HEK293 (cell line): Measurements from ENCODE around the gene ARCN1.
A peak's percentile ranks its signal among the peaks of the same experiment; 100 is the strongest.

ENCODE experiments used
- CTCF ChIA-PET: fragments of 350-600 bp; formaldehyde crosslinking; extraction: SDS; loops from one replicate; lab custom pipeline; 2021; ENCODE audit warnings: antibody characterized with exemption; lab: Yijun Ruan, JAX
- POLR2A ChIA-PET: fragments of 300-600 bp; formaldehyde crosslinking; extraction: SDS; loops from one replicate; lab custom pipeline; 2020; ENCODE audit warnings: antibody characterized with exemption, inconsistent platforms; lab: Yijun Ruan, JAX
- H3K27ac ChIP-seq: fragments of 200-500 bp; sonication (Bioruptor generic); 2 replicates; pipeline ENCODE4 v1.5.1; 2014; ENCODE audit warnings: low read depth, low read length, control low read depth, inconsistent platforms; ENCODE audit errors: extremely low read depth
- H3K36me3 ChIP-seq, 2 experiments: fragments of 200-500 bp in 1 of 2; sonication (Bioruptor generic) in 1 of 2; 1 replicate in 1 of 2; 2 replicates in 1 of 2; pipeline ENCODE4 v1.5.1; 2014 to 2017; ENCODE audit warnings: inconsistent platforms in 2 of 2, low read length in 2 of 2; ENCODE audit not compliant: control insufficient read depth in 2 of 2, insufficient read depth in 1 of 2
- H3K4me1 ChIP-seq: fragments of 200-500 bp; sonication (Bioruptor generic); 2 replicates; pipeline ENCODE4 v1.5.1; 2014; ENCODE audit warnings: mild to moderate bottlenecking, low read length, inconsistent platforms; ENCODE audit not compliant: control insufficient read depth, insufficient read depth
- H3K4me3 ChIP-seq: 2 replicates; pipeline ENCODE4 v1.5.1; 2011; ENCODE audit warnings: low read depth, mild to moderate bottlenecking, control low read depth, low read length, moderate library complexity
- H3K9me3 ChIP-seq: fragments of 200-500 bp; sonication (Bioruptor generic); 2 replicates; pipeline ENCODE4 v1.5.1; 2014; ENCODE audit warnings: low read depth, low read length, inconsistent platforms; ENCODE audit not compliant: control insufficient read depth, insufficient read depth
- GLIS1 ChIP-seq: fragments of 450-650 bp; formaldehyde crosslinking; IDR thresholded peaks from 2 replicates; pipeline ENCODE4 v1.5.1; 2016; ENCODE audit warnings: missing biosample characterization, missing genetic modification characterization
- HOXC10 ChIP-seq: sonication (generic); formaldehyde crosslinking; IDR thresholded peaks from 2 replicates; pipeline ENCODE4 v1.8.1; 2023; ENCODE audit warnings: mild to moderate bottlenecking, missing genetic modification reagents
- KLF1 ChIP-seq: fragments of 450-650 bp; formaldehyde crosslinking; IDR thresholded peaks from 2 replicates; pipeline ENCODE4 v1.5.1; 2016; ENCODE audit warnings: missing biosample characterization, missing genetic modification characterization
- PRDM1 ChIP-seq: fragments of 450-650 bp; formaldehyde crosslinking; IDR thresholded peaks from 2 replicates; pipeline ENCODE4; 2016; ENCODE audit warnings: missing biosample characterization, missing genetic modification characterization
- WT1 ChIP-seq: fragments of 450-650 bp; formaldehyde crosslinking; IDR thresholded peaks from 2 replicates; pipeline ENCODE4 v1.5.1; 2016; ENCODE audit warnings: missing biosample characterization, missing genetic modification characterization
- YY1 ChIP-seq: fragments of 450-650 bp; formaldehyde crosslinking; IDR thresholded peaks from 2 replicates; pipeline ENCODE4 v1.5.1; 2018; ENCODE audit warnings: missing biosample characterization, missing genetic modification characterization
- ZBTB48 ChIP-seq: fragments of 450-650 bp; formaldehyde crosslinking; IDR thresholded peaks from 2 replicates; pipeline ENCODE4 v1.5.1; 2016; ENCODE audit warnings: missing biosample characterization, missing genetic modification characterization
- ZFHX2 ChIP-seq: fragments of 450-650 bp; formaldehyde crosslinking; conservative IDR thresholded peaks from 2 replicates; pipeline ENCODE4 v1.5.1; 2016; ENCODE audit warnings: missing biosample characterization, missing genetic modification characterization
- ZNF112 ChIP-seq: fragments of 450-650 bp; formaldehyde crosslinking; IDR thresholded peaks from 2 replicates; pipeline ENCODE4 v1.5.0; 2017; ENCODE audit warnings: missing biosample characterization, missing genetic modification characterization
- ZNF133 ChIP-seq: fragments of 450-650 bp; formaldehyde crosslinking; IDR thresholded peaks from 2 replicates; pipeline ENCODE4 v1.5.1; 2016; ENCODE audit warnings: missing biosample characterization, missing genetic modification characterization
- ZNF175 ChIP-seq: fragments of 450-650 bp; formaldehyde crosslinking; IDR thresholded peaks from 2 replicates; pipeline ENCODE4 v1.5.1; 2016; ENCODE audit warnings: missing biosample characterization, missing genetic modification characterization
- ZNF211 ChIP-seq: fragments of 450-650 bp; formaldehyde crosslinking; IDR thresholded peaks from 2 replicates; pipeline ENCODE4 v1.5.1; 2016; ENCODE audit warnings: low read depth, missing biosample characterization, missing genetic modification characterization
- ZNF239 ChIP-seq: fragments of 450-650 bp; formaldehyde crosslinking; IDR thresholded peaks from 2 replicates; pipeline ENCODE4 v1.5.1; 2016; ENCODE audit warnings: missing biosample characterization, missing genetic modification characterization
- ZNF266 ChIP-seq: fragments of 450-650 bp; formaldehyde crosslinking; IDR thresholded peaks from 2 replicates; pipeline ENCODE4 v1.5.1; 2016; ENCODE audit warnings: missing biosample characterization, missing genetic modification characterization, low read depth
- ZNF311 ChIP-seq: fragments of 450-650 bp; formaldehyde crosslinking; IDR thresholded peaks from 2 replicates; pipeline ENCODE4 v1.5.1; 2017; ENCODE audit warnings: missing biosample characterization, missing genetic modification characterization, borderline replicate concordance
- ZNF335 ChIP-seq: fragments of 450-650 bp; formaldehyde crosslinking; conservative IDR thresholded peaks from 2 replicates; pipeline ENCODE4 v1.5.1; 2016; ENCODE audit warnings: missing biosample characterization, missing genetic modification characterization
- ZNF37A ChIP-seq: fragments of 450-650 bp; IDR thresholded peaks from 2 replicates; pipeline ENCODE4 v1.5.1; 2018; ENCODE audit warnings: missing biosample characterization, missing genetic modification characterization
- ZNF404 ChIP-seq: fragments of 450-650 bp; formaldehyde crosslinking; IDR thresholded peaks from 2 replicates; pipeline ENCODE4 v1.5.1; 2017; ENCODE audit warnings: missing biosample characterization, missing genetic modification characterization
- ZNF426 ChIP-seq: fragments of 450-650 bp; formaldehyde crosslinking; IDR thresholded peaks from 2 replicates; pipeline ENCODE4 v1.5.1; 2017; ENCODE audit warnings: missing biosample characterization, missing genetic modification characterization, mild to moderate bottlenecking, inconsistent platforms, moderate library complexity
- ZNF600 ChIP-seq: fragments of 450-650 bp; formaldehyde crosslinking; IDR thresholded peaks from 2 replicates; pipeline ENCODE4 v1.5.1; 2016; ENCODE audit warnings: missing biosample characterization, missing genetic modification characterization
- ZNF654 ChIP-seq: fragments of 450-650 bp; formaldehyde crosslinking; IDR thresholded peaks from 2 replicates; pipeline ENCODE4 v1.5.1; 2016; ENCODE audit warnings: low read depth, missing biosample characterization, missing genetic modification characterization
- ZNF660 ChIP-seq: fragments of 450-650 bp; IDR thresholded peaks from 2 replicates; pipeline ENCODE4 v1.5.1; 2018; ENCODE audit warnings: missing biosample characterization, mild to moderate bottlenecking, missing genetic modification characterization
- ZNF701 ChIP-seq: fragments of 450-650 bp; formaldehyde crosslinking; IDR thresholded peaks from 2 replicates; pipeline ENCODE4 v1.5.1; 2016; ENCODE audit warnings: missing biosample characterization, missing genetic modification characterization
- ZNF76 ChIP-seq: fragments of 450-650 bp; formaldehyde crosslinking; IDR thresholded peaks from 2 replicates; pipeline ENCODE4; 2016; ENCODE audit warnings: low read depth, missing biosample characterization, missing genetic modification characterization, borderline replicate concordance
- ZNF776 ChIP-seq: fragments of 450-650 bp; formaldehyde crosslinking; IDR thresholded peaks from 2 replicates; pipeline ENCODE4 v1.5.0; 2017; ENCODE audit warnings: missing biosample characterization, missing genetic modification characterization, borderline replicate concordance
- ZSCAN16 ChIP-seq: fragments of 450-650 bp; formaldehyde crosslinking; IDR thresholded peaks from 2 replicates; pipeline ENCODE4 v1.5.1; 2016; ENCODE audit warnings: missing biosample characterization, missing genetic modification characterization
- ZSCAN30 ChIP-seq: fragments of 450-650 bp; IDR thresholded peaks from 2 replicates; pipeline ENCODE4 v1.5.1; 2018; ENCODE audit warnings: missing biosample characterization, mild to moderate bottlenecking, missing genetic modification characterization, moderate library complexity
- TF ChIP-seq, protein P1 (sequence below): fragments of 450-650 bp; formaldehyde crosslinking; IDR thresholded peaks from 2 replicates; pipeline ENCODE4 v1.5.1; 2016; ENCODE audit warnings: missing biosample characterization, missing genetic modification characterization
- TF ChIP-seq, protein P2 (sequence below): fragments of 450-650 bp; IDR thresholded peaks from 2 replicates; pipeline ENCODE4 v1.5.1; 2018; ENCODE audit warnings: missing biosample characterization, missing genetic modification characterization
- TF ChIP-seq, protein P3 (sequence below): fragments of 450-650 bp; formaldehyde crosslinking; IDR thresholded peaks from 2 replicates; pipeline ENCODE4 v1.5.1; 2016; ENCODE audit warnings: missing biosample characterization, missing genetic modification characterization
- TF ChIP-seq, protein P4 (sequence below): fragments of 450-650 bp; formaldehyde crosslinking; IDR thresholded peaks from 2 replicates; pipeline ENCODE4 v1.5.1; 2017; ENCODE audit warnings: missing biosample characterization, mild to moderate bottlenecking, missing genetic modification characterization, moderate library complexity
- TF ChIP-seq, protein P5 (sequence below): fragments of 450-650 bp; formaldehyde crosslinking; IDR thresholded peaks from 2 replicates; pipeline ENCODE4 v1.5.1; 2017; ENCODE audit warnings: missing biosample characterization, missing genetic modification characterization
- TF ChIP-seq, protein P6 (sequence below): fragments of 450-650 bp; formaldehyde crosslinking; IDR thresholded peaks from 2 replicates; pipeline ENCODE4 v1.5.1; 2016; ENCODE audit warnings: missing biosample characterization, missing genetic modification characterization

ARCN1 gene

DNA sequence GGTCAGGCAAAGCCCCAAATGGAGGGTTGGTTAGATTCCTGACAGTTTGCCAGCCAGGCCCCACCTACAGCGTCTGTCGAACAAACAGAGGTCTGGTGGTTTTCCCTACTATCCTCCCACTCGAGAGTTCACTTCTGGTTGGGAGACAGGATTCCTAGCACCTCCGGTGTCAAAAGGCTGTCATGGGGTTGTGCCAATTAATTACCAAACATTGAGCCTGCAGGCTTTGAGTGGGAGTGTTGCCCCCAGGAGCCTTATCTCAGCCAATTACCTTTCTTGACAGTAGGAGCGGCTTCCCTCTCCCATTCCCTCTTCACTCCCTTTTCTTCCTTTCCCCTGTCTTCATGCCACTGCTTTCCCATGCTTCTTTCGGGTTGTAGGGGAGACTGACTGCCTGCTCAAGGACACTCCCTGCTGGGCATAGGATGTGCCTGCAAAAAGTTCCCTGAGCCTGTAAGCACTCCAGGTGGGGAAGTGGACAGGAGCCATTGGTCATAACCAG, 49.6 kb upstream of the ARCN1 start:
- Histone ChIP-seq H3K27ac (no peak overlapping the region), H3K36me3 (peaks cover 3 to 77% of the 10 kb centered on the region in 2 experiments; a peak in 2 of 3 replicates), H3K4me3 (no peak overlapping the region), H3K9me3 (no peaks in the 10 kb centered on the region), H3K4me1 (no peaks in the 10 kb centered on the region)
- CTCF ChIA-PET, result interaction anchor here (0.7 kb wide), 2 partner anchors 14 to 162 kb away, joined by 3 to 4 read pairs; no protein-coding TSS in a partner anchor
- POLR2A ChIA-PET, result no interaction called here
- TF ChIP-seq ZNF76 (tag by site-specific recombination), result no peak
- peak; percentile 86 for TF ChIP-seq ZFHX2 (tag by site-specific recombination)
- TF ChIP-seq, protein P1, sequence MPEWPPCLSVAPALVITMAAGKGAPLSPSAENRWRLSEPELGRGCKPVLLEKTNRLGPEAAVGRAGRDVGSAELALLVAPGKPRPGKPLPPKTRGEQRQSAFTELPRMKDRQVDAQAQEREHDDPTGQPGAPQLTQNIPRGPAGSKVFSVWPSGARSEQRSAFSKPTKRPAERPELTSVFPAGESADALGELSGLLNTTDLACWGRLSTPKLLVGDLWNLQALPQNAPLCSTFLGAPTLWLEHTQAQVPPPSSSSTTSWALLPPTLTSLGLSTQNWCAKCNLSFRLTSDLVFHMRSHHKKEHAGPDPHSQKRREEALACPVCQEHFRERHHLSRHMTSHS, result no peak
- TF ChIP-seq, protein P2, sequence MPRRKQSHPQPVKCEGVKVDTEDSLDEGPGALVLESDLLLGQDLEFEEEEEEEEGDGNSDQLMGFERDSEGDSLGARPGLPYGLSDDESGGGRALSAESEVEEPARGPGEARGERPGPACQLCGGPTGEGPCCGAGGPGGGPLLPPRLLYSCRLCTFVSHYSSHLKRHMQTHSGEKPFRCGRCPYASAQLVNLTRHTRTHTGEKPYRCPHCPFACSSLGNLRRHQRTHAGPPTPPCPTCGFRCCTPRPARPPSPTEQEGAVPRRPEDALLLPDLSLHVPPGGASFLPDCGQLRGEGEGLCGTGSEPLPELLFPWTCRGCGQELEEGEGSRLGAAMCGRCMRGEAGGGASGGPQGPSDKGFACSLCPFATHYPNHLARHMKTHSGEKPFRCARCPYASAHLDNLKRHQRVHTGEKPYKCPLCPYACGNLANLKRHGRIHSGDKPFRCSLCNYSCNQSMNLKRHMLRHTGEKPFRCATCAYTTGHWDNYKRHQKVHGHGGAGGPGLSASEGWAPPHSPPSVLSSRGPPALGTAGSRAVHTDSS (tag by site-specific recombination), result no peak
- TF ChIP-seq ZNF600 (tag by site-specific recombination), result no peak
- TF ChIP-seq, protein P3, sequence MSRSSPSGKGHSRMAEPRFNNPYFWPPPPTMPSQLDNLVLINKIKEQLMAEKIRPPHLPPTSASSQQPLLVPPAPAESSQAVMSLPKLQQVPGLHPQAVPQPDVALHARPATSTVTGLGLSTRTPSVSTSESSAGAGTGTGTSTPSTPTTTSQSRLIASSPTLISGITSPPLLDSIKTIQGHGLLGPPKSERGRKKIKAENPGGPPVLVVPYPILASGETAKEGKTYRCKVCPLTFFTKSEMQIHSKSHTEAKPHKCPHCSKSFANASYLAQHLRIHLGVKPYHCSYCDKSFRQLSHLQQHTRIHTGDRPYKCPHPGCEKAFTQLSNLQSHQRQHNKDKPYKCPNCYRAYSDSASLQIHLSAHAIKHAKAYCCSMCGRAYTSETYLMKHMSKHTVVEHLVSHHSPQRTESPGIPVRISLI (tag by site-specific recombination), result no peak
- no peak for TF ChIP-seq ZNF701 (tag by site-specific recombination)
- TF ChIP-seq ZNF112 (tag by site-specific recombination), result no peak
- no peak for TF ChIP-seq ZNF335 (tag by site-specific recombination)
- no peak for TF ChIP-seq ZNF133 (tag by site-specific recombination)
- TF ChIP-seq ZNF660 (tag by site-specific recombination), result no peak
- no peak for TF ChIP-seq ZSCAN30 (tag by site-specific recombination)
- TF ChIP-seq ZNF239, result no peak
- TF ChIP-seq, protein P4, sequence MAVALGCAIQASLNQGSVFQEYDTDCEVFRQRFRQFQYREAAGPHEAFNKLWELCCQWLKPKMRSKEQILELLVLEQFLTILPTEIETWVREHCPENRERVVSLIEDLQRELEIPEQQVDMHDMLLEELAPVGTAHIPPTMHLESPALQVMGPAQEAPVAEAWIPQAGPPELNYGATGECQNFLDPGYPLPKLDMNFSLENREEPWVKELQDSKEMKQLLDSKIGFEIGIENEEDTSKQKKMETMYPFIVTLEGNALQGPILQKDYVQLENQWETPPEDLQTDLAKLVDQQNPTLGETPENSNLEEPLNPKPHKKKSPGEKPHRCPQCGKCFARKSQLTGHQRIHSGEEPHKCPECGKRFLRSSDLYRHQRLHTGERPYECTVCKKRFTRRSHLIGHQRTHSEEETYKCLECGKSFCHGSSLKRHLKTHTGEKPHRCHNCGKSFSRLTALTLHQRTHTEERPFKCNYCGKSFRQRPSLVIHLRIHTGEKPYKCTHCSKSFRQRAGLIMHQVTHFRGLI (tag by site-specific recombination), result no peak
- no peak for TF ChIP-seq ZNF776 (tag by site-specific recombination)
- no peak for TF ChIP-seq ZNF311
- TF ChIP-seq ZNF654 (tag by site-specific recombination), result peak; percentile 23
- no peak for TF ChIP-seq ZNF426 (tag by site-specific recombination)
- TF ChIP-seq, protein P5, sequence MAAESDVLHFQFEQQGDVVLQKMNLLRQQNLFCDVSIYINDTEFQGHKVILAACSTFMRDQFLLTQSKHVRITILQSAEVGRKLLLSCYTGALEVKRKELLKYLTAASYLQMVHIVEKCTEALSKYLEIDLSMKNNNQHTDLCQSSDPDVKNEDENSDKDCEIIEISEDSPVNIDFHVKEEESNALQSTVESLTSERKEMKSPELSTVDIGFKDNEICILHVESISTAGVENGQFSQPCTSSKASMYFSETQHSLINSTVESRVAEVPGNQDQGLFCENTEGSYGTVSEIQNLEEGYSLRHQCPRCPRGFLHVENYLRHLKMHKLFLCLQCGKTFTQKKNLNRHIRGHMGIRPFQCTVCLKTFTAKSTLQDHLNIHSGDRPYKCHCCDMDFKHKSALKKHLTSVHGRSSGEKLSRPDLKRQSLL (tag by site-specific recombination), result no peak
- TF ChIP-seq ZNF175 (tag by site-specific recombination), result no peak
- TF ChIP-seq ZNF404 (tag by site-specific recombination), result no peak
- no peak for TF ChIP-seq YY1 (tag by site-specific recombination)
- TF ChIP-seq HOXC10, result no peak
- no peak for TF ChIP-seq ZNF211 (tag by site-specific recombination)
- TF ChIP-seq ZBTB48 (tag by site-specific recombination), result no peak
- TF ChIP-seq, protein P6, sequence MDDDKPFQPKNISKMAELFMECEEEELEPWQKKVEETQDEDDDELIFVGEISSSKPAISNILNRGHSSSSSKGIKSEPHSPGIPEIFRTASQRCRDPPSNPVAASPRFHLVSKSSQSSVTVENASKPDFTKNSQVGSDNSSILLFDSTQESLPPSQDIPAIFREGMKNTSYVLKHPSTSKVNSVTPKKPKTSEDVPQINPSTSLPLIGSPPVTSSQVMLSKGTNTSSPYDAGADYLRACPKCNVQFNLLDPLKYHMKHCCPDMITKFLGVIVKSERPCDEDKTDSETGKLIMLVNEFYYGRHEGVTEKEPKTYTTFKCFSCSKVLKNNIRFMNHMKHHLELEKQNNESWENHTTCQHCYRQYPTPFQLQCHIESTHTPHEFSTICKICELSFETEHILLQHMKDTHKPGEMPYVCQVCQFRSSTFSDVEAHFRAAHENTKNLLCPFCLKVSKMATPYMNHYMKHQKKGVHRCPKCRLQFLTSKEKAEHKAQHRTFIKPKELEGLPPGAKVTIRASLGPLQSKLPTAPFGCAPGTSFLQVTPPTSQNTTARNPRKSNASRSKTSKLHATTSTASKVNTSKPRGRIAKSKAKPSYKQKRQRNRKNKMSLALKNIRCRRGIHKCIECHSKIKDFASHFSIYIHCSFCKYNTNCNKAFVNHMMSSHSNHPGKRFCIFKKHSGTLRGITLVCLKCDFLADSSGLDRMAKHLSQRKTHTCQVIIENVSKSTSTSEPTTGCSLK (tag by site-specific recombination), result no peak
- TF ChIP-seq ZNF266 (tag by site-specific recombination), result no peak
- no peak for TF ChIP-seq ZNF37A (tag by site-specific recombination)
- no peak for TF ChIP-seq KLF1 (tag by site-specific recombination)
- TF ChIP-seq PRDM1 (tag by site-specific recombination), result peak; percentile 97
- TF ChIP-seq GLIS1 (tag by site-specific recombination), result peak; percentile 24; the same call in 1 of the 2 replicates
- peak; percentile 48; the same call in 1 of the 2 replicates for TF ChIP-seq WT1 (tag by site-specific recombination)
- TF ChIP-seq ZSCAN16 (tag by site-specific recombination), result no peak
